22Rv1 (cell line): Measurements from ENCODE around the gene SMYD3.

Experiments used
- CTCF ChIP-seq: fragments of 450-650 bp; IDR thresholded peaks from 2 replicates; pipeline ENCODE4 v1.5.1; 2017; ENCODE audit warnings: mild to moderate bottlenecking
- ZFX ChIP-seq: fragments of 450-650 bp; IDR thresholded peaks from 2 replicates; pipeline ENCODE4 v1.6.1; 2017; ENCODE audit warnings: antibody characterized with exemption, borderline replicate concordance

- TF ChIP-seq CTCF (no peak), ZFX (no peak)
These were observed 425.9 kb downstream of the SMYD3 start for GRCh38 chr1:246081138-246081702.
